Epithelial cell of proximal tubule (primary cell): ENCODE data around the gene ARSK. TPM values are rescaled to one million over a fixed set of nuclear protein-coding genes. Genes with fewer than 3 reads are reported as not detected.
A peak's percentile ranks its signal among the peaks of the same experiment; 100 is the strongest.
"Not testable (repeated sequence)": the region's sequence is repeated elsewhere in the genome, so short reads cannot be mapped to it uniquely, and the experiment has no call there.

Experiments
- DNase-seq: peaks from one replicate; pipeline ENCODE4 v3.0.0-alpha.2; 2011; ENCODE audit warnings: low read depth
- H3K4me3 ChIP-seq: 2 replicates; pipeline ENCODE4 v1.5.1; 2011; ENCODE audit warnings: low read depth, mild to moderate bottlenecking, low read length
- CTCF ChIP-seq: conservative IDR thresholded peaks from 2 replicates; pipeline ENCODE4 v1.5.1; 2012; ENCODE audit warnings: low read depth, mild to moderate bottlenecking, low read length
- total RNA-seq: library from RNA; depleted of rRNA; stranded (reverse); fragments of >200 nt; gene quantifications from 2 replicates; pipeline ENCODE4 v1.2.3, GENCODE V29; 2015

Gene ARSK
- total RNA-seq, 1 donor from 2014 or later: 8.7 TPM

- DNase-seq: no peak
- H3K4me3 ChIP-seq: no peak overlapping the region
- no peak for TF ChIP-seq CTCF
These were observed 78.8 kb downstream of the ARSK start for GRCh38 chr5:95633671-95634070.

GRCh38 chr5:95634081-95634480 lies 79.2 kb downstream of the ARSK start:
- TF ChIP-seq CTCF: no peak
- H3K4me3 ChIP-seq: no peak overlapping the region

GRCh38 chr5:95638632-95639031 lies 83.7 kb downstream of the ARSK start:
- H3K4me3 ChIP-seq: no peak overlapping the region
- no peak for DNase-seq
- TF ChIP-seq CTCF: no peak

More at GRCh38 chr5:95634081-95634480, 79.2 kb downstream of the ARSK start:
- no peak for DNase-seq

GRCh38 chr5:95641741-95642220 lies 86.9 kb downstream of the ARSK start:
- TF ChIP-seq CTCF: no peak
- no peak for DNase-seq

GRCh38 chr5:95643152-95643551 lies 88.3 kb downstream of the ARSK start:
- TF ChIP-seq CTCF: no peak
- DNase-seq: no peak
- no peak overlapping the region for H3K4me3 ChIP-seq

More at GRCh38 chr5:95641741-95642220, 86.9 kb downstream of the ARSK start:
- H3K4me3 ChIP-seq: no peak overlapping the region

- peak; percentile 92 for TF ChIP-seq CTCF
- H3K4me3 ChIP-seq: no peak overlapping the region
- DNase-seq: no peak
These were observed 89.6 kb downstream of the ARSK start for GRCh38 chr5:95644351-95645042.

GRCh38 chr5:95646226-95646568 lies 91.3 kb downstream of the ARSK start:
- peak overlapping the region; percentile 59 for H3K4me3 ChIP-seq
- not testable (repeated sequence) for DNase-seq
